ENCODE measurements around the gene KCNMA1.
"Not testable (repeated sequence)": the region's sequence is repeated elsewhere in the genome, so short reads cannot be mapped to it uniquely, and the experiment has no call there.

Gene KCNMA1

DNA sequence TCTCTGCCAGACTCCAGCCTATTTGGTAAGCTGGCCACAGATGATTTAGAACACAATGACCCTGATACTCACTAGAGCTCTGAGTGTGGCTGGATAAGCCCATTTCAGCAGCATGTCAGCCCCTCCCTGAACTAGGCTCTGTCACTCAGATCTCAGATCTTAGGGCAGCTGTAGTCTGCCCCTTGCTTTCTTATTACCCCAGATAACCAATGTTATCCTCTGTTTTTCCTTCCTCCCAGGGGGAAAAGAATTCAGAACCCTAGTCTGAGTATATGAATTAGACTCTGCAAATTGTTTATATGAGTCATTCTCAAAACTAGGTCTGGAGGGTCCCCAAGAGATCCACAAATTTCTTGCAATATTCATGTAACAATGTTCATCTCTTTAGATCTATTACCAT lies 286.2 kb downstream of the KCNMA1 start:
- DNase-seq (ENCODE audit: low spot score): no peak
- Mint-ChIP-seq H3K9me3 (no peaks in the 10 kb centered on the region), H3K36me3 (ENCODE audit: low read depth) (no peaks in the 10 kb centered on the region), H3K4me3 (no peak overlapping the region), H3K4me1 (ENCODE audit: low read depth) (no peaks in the 10 kb centered on the region), H3K27me3 (ENCODE audit: low read depth) (no peaks in the 10 kb centered on the region), H3K27ac (no peak overlapping the region)

DNA sequence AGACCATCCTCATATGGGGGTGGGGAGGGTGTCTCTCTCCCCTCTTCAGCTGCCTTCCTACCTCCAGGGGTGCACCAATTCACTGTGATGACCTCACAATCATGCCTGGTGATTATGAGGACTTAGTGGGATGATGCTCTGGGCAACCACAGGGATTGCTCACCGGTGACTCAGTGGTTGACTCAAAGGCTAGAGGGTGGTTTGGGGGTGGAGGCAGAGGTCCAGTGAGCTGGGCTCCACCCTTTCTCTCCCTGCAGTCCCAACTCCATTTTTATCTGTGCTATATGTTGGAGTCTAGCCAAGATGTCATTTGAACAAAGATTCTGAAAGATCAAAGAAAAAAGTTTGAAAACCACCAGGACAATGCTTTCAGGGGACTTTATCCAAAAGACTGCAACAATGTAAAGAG lies 286.9 kb downstream of the KCNMA1 start:
- Mint-ChIP-seq H3K27me3 (ENCODE audit: low read depth) (no peaks in the 10 kb centered on the region), H3K36me3 (ENCODE audit: low read depth) (no peaks in the 10 kb centered on the region), H3K4me1 (ENCODE audit: low read depth) (no peaks in the 10 kb centered on the region), H3K27ac (no peak overlapping the region), H3K9me3 (no peaks in the 10 kb centered on the region), H3K4me3 (no peak overlapping the region)
- DNase-seq (ENCODE audit: low spot score): peak; percentile 10

DNA sequence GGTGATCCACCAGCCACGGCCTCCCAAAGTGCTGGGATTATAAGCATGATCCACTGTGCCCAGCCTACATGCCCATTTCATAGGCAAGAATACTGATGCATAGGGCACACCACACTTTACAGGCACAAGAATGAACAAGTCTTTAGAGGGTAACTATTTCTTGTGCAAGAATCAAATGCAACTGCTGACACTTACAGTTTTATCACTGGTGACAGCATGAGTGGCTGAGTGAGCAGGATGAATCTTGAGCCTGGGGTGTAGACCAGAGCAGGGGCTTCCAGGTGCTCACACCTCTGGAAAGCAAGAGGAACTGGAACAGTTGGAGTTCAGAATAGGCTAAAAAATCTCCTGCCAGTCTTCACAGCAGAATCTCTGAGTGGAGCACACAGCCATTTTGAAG lies 287.5 kb downstream of the KCNMA1 start:
- DNase-seq (ENCODE audit: low spot score): no peak
- H3K4me3 Mint-ChIP-seq: no peak overlapping the region
- no peaks in the 10 kb centered on the region for H3K4me1 Mint-ChIP-seq (ENCODE audit: low read depth)
- no peak overlapping the region for H3K27ac Mint-ChIP-seq
- no peaks in the 10 kb centered on the region for H3K9me3 Mint-ChIP-seq
- no peaks in the 10 kb centered on the region for H3K36me3 Mint-ChIP-seq (ENCODE audit: low read depth)
- no peaks in the 10 kb centered on the region for H3K27me3 Mint-ChIP-seq (ENCODE audit: low read depth)

DNA sequence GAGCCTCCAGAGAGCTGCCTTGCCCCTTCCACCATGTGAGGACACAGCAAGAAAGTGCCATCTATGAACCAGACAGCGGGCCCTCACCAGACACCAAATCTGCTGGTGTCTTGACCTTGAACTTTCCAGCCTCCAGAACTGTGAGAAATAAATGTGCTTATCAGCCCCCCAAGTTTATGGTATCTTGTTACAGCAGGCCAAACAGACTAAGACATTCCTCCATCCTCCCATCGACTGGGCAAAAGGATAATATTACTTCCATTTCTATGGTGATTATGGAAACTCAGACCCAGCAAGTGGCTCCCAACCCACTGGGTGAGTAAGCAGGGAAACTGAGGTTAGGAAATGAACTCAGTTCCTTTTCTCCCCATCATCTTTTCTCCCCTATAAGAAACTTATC lies 288.4 kb downstream of the KCNMA1 start:
- no peak overlapping the region for H3K4me3 Mint-ChIP-seq
- H3K36me3 Mint-ChIP-seq (ENCODE audit: low read depth): no peaks in the 10 kb centered on the region
- no peaks in the 10 kb centered on the region for H3K27me3 Mint-ChIP-seq (ENCODE audit: low read depth)
- no peaks in the 10 kb centered on the region for H3K9me3 Mint-ChIP-seq
- H3K4me1 Mint-ChIP-seq (ENCODE audit: low read depth): no peaks in the 10 kb centered on the region
- H3K27ac Mint-ChIP-seq: no peak overlapping the region
- DNase-seq (ENCODE audit: low spot score): no peak

DNA sequence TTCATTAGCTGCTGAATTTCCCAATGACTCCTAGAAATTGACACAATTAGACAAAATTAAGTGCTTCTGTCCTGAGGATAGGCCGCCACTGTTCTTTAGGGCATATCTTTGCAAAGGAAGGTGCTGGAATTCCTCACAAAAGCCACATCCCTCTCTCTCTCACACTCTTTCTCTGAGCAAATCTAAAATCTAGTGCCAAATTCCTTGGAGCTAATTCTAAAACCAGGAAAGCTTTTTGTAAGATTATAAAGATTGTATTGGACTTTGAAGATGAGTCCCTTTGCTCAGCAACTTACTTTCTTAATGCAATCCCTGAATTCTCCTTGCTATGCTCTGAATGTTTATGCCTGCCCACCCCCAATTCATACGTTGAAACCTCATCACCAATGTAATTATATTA lies 288.9 kb downstream of the KCNMA1 start:
- no peak overlapping the region for H3K4me3 Mint-ChIP-seq
- no peaks in the 10 kb centered on the region for H3K36me3 Mint-ChIP-seq (ENCODE audit: low read depth)
- no peaks in the 10 kb centered on the region for H3K4me1 Mint-ChIP-seq (ENCODE audit: low read depth)
- H3K9me3 Mint-ChIP-seq: no peaks in the 10 kb centered on the region
- H3K27me3 Mint-ChIP-seq (ENCODE audit: low read depth): no peaks in the 10 kb centered on the region
- H3K27ac Mint-ChIP-seq: no peak overlapping the region
- DNase-seq (ENCODE audit: low spot score): no peak

DNA sequence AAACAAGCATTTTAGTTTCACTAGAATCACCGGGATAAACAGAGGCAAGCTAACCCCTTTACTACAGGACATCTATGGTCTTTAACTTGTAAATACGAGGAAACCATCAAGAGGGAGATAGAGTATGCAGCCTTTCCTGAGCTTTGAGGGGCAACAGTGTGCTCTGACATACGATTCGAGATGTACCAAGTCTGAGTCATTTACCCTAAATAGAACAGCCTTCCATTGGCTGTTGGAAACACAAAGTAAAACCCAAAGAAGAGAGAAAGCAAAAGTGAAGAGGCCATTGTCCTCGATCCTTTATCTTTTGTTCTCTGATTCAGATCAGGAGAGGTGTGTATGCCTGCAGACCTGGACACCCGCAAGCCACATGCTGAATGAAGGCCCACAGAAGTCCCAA lies 289.5 kb downstream of the KCNMA1 start:
- Mint-ChIP-seq H3K4me3 (no peak overlapping the region), H3K27ac (no peak overlapping the region), H3K27me3 (ENCODE audit: low read depth) (no peaks in the 10 kb centered on the region), H3K4me1 (ENCODE audit: low read depth) (no peaks in the 10 kb centered on the region), H3K36me3 (ENCODE audit: low read depth) (no peaks in the 10 kb centered on the region), H3K9me3 (no peaks in the 10 kb centered on the region)
- DNase-seq (ENCODE audit: low spot score): no peak

DNA sequence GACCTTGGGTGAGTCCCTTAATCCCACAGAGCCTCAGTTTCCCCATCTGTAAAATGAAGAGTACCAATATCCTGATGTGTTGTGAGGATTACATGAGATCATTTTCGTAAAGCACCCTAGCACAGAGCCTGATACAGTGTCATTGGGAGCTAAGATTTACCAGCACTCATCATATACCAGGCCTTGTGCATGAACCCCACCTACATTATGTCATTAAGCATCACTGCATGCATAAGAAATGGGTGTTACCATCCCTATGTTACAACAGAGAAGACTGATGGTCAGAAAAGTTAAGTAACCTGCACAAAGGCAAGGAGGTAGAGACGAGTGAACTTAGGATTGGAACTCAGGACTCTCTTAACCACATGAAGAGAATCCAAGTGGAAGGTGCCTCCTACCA lies 290.6 kb downstream of the KCNMA1 start:
- Mint-ChIP-seq H3K4me3 (no peak overlapping the region), H3K27ac (no peak overlapping the region), H3K9me3 (no peaks in the 10 kb centered on the region), H3K4me1 (ENCODE audit: low read depth) (no peaks in the 10 kb centered on the region), H3K27me3 (ENCODE audit: low read depth) (no peaks in the 10 kb centered on the region), H3K36me3 (ENCODE audit: low read depth) (no peaks in the 10 kb centered on the region)
- DNase-seq (ENCODE audit: low spot score): no peak

DNA sequence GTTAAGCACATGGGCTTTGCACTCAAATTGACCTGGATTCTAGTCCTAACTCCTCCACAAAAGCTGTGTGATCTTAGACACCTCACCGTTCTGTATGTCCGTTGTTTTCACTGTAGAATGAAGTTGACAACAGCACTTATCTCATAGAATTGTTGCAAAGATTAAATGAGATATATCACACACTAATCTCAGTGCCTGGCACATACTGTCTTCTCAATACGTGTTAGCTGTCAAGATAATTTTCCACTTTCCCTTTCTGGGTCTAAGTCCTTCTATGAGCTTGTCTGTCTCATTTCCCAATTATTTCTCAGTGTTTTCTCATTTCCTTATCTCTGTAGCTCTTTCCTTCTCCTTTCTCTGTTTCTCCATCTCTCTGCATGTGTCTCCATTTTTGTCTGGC lies 296.6 kb downstream of the KCNMA1 start:
- H3K4me1 Mint-ChIP-seq (ENCODE audit: low read depth): no peaks in the 10 kb centered on the region
- no peak for DNase-seq (ENCODE audit: low spot score)
- no peak overlapping the region for H3K4me3 Mint-ChIP-seq
- no peaks in the 10 kb centered on the region for H3K9me3 Mint-ChIP-seq
- no peaks in the 10 kb centered on the region for H3K36me3 Mint-ChIP-seq (ENCODE audit: low read depth)
- H3K27ac Mint-ChIP-seq: no peak overlapping the region
- H3K27me3 Mint-ChIP-seq (ENCODE audit: low read depth): no peaks in the 10 kb centered on the region

DNA sequence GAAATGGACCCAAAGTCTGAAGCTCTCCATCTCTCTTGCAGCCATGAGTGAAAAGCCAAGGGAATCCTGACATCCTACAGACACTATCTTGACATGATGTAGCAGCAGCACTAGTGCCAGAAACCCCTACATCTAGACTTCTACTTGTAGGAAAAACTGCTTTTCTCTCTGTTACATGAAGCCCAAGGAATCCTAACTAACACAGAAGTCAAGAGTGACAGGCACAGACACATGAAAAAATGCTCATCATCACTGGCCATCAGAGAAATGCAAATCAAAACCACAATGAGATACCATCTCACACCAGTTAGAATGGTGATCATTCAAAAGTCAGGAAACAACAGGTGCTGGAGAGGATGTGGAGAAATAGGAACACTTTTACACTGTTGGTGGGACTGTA lies 297.7 kb downstream of the KCNMA1 start:
- H3K4me3 Mint-ChIP-seq; H3K36me3 Mint-ChIP-seq (ENCODE audit: low read depth); DNase-seq (ENCODE audit: low spot score): not testable (repeated sequence)

DNA sequence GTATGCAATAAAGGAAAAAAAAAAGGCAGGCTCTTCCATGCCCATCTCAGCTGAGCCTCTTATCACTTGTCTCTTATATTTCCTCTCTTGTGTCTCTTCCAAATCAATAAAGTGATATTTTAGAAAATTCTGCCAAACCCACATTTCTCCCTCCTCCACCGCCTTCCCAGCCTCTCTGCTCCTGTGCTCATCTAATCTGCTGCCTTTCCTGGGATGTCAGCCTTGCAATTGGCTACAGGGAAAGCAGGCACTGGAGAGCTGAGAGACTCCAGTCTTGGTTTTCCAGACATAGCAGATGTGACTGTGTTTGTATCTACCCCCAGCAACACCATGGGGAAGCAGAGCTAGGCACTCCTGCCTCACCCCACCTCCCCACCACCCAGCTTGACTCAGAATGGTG lies 298.4 kb downstream of the KCNMA1 start:
- Mint-ChIP-seq H3K36me3 (ENCODE audit: low read depth) (no peaks in the 10 kb centered on the region), H3K27me3 (ENCODE audit: low read depth) (no peaks in the 10 kb centered on the region), H3K4me1 (ENCODE audit: low read depth) (no peaks in the 10 kb centered on the region), H3K27ac (no peak overlapping the region), H3K9me3 (no peaks in the 10 kb centered on the region), H3K4me3 (no peak overlapping the region)
- no peak for DNase-seq (ENCODE audit: low spot score)

More for the DNA sequence above, 297.7 kb downstream of the KCNMA1 start:
- H3K9me3 Mint-ChIP-seq; H3K4me1 Mint-ChIP-seq (ENCODE audit: low read depth); H3K27me3 Mint-ChIP-seq (ENCODE audit: low read depth); H3K27ac Mint-ChIP-seq: not testable (repeated sequence)

DNA sequence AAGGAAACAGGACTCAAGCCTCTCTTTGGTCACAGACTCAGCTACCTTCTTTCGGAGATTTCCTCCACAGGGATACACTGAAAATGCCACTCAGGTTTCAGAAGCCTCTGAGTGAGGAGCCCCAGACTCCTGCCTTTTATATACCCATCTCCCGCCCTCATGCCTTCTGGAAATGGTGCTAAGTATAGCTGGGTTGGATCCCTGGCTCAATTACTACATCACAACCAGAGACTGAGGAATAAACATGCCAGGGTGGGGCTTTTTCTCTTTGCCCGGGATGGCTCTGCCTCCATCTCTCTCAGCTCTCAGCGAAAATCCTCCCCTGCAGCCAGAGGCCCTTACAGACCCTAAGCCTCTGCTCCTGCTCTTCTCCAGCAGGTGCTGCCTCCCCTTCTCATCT lies 299.5 kb downstream of the KCNMA1 start:
- no peak for DNase-seq (ENCODE audit: low spot score)
- H3K9me3 Mint-ChIP-seq: no peaks in the 10 kb centered on the region
- H3K36me3 Mint-ChIP-seq (ENCODE audit: low read depth): no peaks in the 10 kb centered on the region
- no peak overlapping the region for H3K27ac Mint-ChIP-seq
- H3K4me3 Mint-ChIP-seq: no peak overlapping the region
- no peaks in the 10 kb centered on the region for H3K4me1 Mint-ChIP-seq (ENCODE audit: low read depth)
- no peaks in the 10 kb centered on the region for H3K27me3 Mint-ChIP-seq (ENCODE audit: low read depth)

DNA sequence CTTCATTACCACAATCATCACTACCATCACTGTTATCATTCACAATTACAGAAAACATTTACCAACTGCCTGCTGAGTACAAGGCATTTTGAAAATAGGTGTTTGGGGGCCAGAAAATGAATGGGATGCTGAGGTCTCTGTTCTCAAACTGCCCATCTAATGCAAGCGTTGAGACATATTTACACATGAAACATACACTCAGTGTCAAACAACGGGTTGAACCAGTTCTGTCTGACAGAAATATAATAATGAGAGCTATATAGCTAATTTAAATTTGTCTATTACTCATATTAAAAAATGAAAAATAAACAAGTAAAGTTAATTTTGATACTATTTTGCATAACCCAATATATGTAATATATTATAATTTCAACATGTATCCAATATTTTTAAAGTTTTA lies 303.1 kb downstream of the KCNMA1 start:
- Mint-ChIP-seq H3K27ac (no peak overlapping the region), H3K36me3 (ENCODE audit: low read depth) (no peaks in the 10 kb centered on the region), H3K4me3 (no peak overlapping the region), H3K9me3 (no peaks in the 10 kb centered on the region), H3K27me3 (ENCODE audit: low read depth) (no peaks in the 10 kb centered on the region), H3K4me1 (ENCODE audit: low read depth) (no peaks in the 10 kb centered on the region)
- DNase-seq (ENCODE audit: low spot score): no peak

DNA sequence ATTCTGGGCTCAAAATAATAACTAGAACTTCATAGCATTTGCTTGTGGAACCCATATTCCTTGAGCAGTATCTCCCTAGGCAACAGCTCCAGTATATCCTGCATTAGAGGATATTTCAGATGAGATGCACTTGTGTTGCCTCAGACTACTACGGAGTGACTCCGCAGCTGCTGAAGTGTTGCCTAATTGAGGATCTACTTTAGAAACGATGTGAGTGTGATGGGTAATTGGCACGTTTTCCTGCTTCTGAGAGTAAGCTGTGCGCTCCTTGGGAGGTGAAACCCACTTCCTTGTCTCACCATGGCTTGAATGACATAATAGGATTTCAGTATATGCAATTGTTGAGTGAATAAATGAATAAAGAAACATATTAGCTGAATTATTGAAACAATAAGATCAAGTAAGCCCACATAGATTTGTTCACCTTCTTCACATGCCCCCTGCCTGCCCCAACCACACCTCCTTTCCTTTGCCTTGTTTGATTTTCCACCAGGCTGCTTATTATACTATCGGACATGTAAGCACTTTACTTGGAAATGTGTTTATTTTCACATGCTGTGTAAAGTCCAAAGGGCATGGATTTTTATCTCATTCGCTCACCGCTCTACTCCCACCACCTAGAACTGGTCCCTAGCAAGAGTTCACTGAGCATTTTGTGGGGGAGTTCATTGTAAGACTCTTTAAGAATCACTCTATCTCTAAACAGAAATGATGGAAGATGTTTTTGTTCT lies 303.8 kb downstream of the KCNMA1 start:
- Mint-ChIP-seq H3K4me3 (no peak overlapping the region), H3K9me3 (no peaks in the 10 kb centered on the region), H3K36me3 (ENCODE audit: low read depth) (no peaks in the 10 kb centered on the region), H3K27ac (no peak overlapping the region), H3K27me3 (ENCODE audit: low read depth) (no peaks in the 10 kb centered on the region), H3K4me1 (ENCODE audit: low read depth) (no peaks in the 10 kb centered on the region)
- no peak for DNase-seq (ENCODE audit: low spot score)

DNA sequence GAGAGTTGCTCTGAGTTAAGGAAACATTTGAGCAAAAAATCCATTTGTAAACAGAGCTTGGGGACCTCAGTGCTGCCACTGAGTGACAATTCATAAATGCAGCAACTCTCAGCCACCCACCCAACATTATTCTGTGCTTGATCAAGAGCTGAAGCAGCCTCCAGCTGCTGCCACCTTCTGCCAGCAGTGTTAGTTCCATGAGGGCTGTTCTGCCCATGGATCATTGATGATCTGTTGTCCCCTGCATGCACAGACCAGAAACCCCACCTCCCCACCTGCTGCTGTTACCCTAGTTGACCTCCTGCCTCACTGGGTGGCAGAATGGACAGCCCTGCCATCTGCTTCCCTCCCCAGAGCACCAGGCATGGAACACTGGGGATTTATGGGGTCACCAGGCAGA lies 305.4 kb downstream of the KCNMA1 start:
- H3K4me1 Mint-ChIP-seq (ENCODE audit: low read depth): no peaks in the 10 kb centered on the region
- no peak overlapping the region for H3K4me3 Mint-ChIP-seq
- no peaks in the 10 kb centered on the region for H3K27me3 Mint-ChIP-seq (ENCODE audit: low read depth)
- no peaks in the 10 kb centered on the region for H3K36me3 Mint-ChIP-seq (ENCODE audit: low read depth)
- H3K27ac Mint-ChIP-seq: no peak overlapping the region
- no peaks in the 10 kb centered on the region for H3K9me3 Mint-ChIP-seq
- DNase-seq (ENCODE audit: low spot score): no peak

DNA sequence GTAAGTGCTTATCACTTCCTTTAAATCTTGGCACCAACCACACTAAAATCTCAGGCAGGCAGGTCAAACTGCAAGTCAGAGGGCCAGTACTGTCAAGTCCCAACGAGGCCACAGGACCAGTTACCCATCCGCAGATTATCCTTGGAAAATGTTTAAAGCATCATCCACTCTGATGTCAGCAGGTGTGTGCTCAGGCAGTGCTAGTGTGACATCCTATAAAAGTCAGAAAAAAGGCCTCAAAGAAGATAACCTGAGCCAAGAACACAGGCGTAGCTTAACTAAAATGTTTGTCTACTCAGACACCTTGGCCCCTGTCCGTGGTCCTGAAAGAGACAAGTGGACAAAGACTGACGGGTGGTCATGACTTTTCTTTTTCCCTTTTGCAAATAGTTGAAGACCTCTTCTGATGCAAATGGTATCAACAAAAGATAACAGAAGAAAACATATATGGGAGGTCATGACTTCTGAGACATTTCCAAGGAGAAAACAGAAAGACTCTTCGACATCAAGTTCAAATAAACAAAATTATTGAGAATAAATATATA lies 309.3 kb downstream of the KCNMA1 start:
- no peak for DNase-seq (ENCODE audit: low spot score)

More for the DNA sequence above, 309.3 kb downstream of the KCNMA1 start:
- no peaks in the 10 kb centered on the region for H3K4me1 Mint-ChIP-seq (ENCODE audit: low read depth)
- no peak overlapping the region for H3K4me3 Mint-ChIP-seq
- no peaks in the 10 kb centered on the region for H3K27me3 Mint-ChIP-seq (ENCODE audit: low read depth)
- H3K9me3 Mint-ChIP-seq: no peaks in the 10 kb centered on the region
- no peaks in the 10 kb centered on the region for H3K36me3 Mint-ChIP-seq (ENCODE audit: low read depth)
- no peak overlapping the region for H3K27ac Mint-ChIP-seq

Measured in T-helper 2 cell treated with Interferon-gamma antibody and Interleukin-4, amounts not matched to agents 5 μg/mL and 100 μg/mL, for 36 hours (primary cell).